ENCODE data around the gene KLF7.
A peak's percentile ranks its signal among the peaks of the same experiment; 100 is the strongest.

The KLF7 gene
- total RNA-seq, result 84.8 to 86.3 reads per million in 2 donors

DNA sequence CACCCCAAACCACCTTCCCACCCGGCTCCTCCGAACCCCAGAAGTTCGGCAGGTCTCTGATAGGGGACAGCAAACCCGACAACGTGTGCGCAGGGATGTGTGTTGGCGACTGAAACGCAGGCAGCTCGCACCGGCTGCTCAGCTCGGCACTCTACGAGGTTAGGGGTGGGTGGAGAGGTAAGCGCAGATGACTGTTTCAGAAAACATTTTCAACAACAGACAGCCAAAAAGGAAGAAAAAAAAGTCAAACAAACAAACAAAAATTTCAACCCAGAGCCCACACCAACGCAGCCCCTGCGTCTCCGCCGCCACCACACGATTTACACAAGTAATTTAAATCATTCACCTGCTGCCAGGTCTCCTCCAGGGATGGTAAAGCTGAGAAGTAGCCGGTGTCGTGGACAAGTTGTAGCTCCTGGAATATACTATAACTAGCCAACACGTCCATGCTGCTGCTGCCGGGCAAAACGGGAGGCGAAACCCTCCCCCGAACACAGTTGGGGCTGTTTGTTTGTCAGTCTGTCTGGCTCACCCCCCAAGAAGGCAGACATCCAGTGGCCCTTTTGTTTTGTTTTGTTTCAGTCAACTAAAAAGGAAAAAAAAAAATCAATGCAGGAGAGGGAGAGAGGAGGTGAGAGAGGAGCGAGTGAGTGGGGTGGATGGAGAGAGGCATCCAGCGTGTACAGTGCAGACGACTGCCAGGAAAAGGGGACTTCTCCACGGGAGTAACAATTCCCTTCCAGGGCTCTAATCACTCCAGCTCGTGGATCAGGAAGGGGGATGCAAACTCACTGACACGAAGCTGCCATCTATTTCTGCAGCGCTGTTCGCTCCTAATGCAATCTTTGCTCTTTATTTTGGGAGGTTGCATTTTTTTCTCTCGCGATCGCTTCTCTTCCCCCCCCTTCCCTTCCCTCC, at the start of gene KLF7:
TSS of gene KLF7 (minus strand) at position 828 of the 918 bp plus-strand sequence. CDS start at position 448, 380 bp downstream.
- peak in 4 of 5 experiments; percentile 16 to 86 (median 42) for DNase-seq

DNA sequence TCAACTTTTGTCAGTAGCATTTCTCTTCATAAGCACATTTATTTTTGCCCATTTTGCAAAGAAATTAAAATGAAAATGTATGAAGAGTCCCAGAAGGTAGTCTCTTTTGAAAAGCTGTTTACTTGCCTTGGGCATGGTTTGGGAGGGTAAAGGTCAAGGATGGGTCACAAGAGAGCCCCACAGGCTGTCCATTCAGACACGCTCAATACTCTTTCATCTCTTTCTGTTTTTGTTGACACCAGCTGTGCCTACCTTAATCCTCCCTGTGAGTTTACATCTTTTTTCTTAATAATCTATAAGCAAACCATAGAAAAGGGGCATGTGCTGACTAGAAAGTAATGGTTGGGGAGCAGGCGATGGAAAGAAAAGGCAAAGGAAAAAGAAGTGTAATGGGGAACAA, 49.6 kb upstream of the KLF7 start:
- DNase-seq, result no peak

DNA sequence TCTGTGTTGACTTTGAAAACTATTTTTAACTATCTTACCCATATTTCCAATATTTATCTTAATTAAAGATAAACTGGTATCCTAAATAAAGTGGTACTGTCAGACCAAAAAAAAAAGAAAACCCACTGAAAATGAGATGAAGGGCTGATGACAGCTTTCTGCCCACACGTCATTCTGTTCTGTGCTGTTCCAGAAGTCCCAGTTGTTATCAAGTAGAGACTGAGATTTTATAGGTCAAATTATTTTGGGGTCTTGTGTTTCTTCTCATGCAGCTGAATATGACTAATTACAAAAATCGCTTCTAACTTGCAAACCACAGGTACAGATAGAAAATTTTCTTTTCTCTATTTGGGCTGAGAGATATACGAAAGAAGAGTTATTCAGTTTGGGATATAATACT, 48.7 kb upstream of the KLF7 start:
- peak in 1 of 5 experiments; percentile 27 for DNase-seq

DNA sequence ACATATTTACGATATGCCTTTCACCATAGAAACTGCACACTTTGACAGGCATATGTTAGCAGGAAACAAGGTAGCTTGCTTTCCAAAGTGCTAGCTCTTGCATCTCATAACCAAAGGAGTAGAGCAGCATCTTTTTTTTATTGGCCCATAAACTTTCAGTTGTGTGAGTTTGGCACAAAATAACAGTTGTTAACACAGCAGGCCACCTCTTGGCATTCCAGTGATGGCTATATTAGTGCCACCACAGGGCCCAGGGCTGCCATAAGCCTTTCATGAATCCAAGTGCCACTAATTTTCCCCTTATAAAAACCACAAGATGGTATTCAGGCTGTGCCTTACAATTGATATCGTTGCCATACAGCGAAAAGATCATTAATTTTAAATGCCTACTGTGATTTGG, 40.3 kb upstream of the KLF7 start:
- no peak for DNase-seq

DNA sequence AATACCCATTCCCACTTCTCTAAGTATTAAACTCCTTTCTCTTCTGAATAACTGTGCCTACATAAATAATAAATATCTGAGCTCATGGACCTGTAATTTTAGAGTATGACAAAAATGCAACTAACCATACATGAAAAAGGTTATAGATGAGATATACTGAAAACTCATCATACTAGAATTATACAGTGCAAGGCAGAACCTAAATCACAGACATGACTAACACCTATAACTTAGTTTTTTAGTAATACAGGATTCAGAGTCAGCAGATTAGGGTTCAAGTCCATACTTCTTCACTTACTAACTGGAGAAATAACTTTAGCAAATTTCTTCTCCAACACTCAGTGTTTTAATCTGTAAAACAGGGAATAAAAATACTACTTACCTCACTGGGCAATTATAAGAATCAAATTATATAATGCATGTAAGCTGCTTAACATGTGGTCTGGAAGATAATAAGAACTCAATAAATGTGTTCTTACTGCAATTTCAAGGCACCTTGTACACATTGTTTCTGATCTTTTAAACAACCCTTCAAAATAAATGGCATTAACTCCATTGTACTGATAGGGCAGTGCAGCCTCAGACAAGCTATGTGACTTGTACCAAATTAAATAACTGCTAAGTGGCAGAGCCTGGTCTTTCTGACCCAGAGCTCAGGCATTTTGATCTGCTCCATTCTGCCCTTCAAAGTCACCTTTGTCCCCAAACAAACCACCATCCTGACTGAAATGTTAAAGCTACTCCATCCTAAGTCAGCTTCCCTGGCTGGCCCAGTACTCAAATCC, 39.6 kb upstream of the KLF7 start:
- DNase-seq, result no peak

DNA sequence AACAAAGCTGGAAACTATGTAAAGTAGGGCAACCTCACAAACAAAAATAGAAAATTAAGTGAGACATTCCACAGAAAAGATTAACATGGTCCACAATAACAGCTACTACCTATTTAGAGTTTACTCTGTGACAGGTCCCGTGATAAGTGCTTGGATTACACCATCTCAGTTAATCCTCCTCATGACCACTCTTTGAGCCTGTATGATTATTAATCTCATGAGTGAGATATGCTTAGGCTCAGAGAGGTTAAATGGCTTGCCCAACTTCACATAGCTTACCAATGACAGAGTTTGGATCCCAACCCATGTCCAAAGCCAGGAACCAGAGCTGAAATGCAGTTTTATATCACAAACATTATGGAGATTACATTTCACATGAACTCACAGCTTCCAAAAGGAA, 37.3 kb upstream of the KLF7 start:
- DNase-seq, result no peak

DNA sequence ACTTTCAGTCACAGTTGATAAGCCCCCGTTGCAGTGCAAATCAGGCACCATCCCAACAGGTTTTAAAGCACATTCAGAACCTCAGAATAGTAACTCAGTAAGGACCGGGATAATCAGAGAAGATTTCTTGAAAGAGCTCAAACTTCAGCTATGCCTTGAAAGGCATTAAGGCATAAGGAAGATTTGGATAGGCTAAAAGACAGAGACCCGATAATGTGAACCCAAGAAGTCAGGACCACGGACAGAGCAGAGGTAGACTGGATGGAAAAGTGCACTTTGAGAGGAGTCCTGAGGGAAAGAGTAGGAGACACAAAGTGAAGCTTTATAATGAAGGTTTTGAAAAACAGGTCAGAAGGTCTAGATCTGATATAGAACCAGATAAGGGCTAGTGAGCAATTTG, 36.9 kb upstream of the KLF7 start:
- DNase-seq, result no peak

DNA sequence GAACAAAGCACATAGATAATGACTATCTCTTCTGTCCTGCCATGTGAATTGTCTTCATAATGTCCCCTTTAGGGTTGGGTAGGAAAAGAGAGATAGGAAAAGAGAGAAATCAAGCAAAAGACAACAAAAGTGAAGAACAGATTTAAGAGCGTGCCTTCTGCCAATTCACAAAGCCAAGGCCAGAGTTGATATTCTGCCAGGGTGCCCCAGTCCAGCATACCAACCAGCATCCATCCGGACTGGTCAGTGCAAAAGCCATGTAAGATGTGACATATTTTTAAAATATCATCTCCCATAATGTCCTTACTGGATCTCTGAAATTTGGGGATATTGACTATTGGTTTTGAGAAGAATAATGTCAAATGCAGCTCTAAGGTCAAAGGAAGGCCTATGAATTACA, 35.7 kb upstream of the KLF7 start:
- no peak for DNase-seq

DNA sequence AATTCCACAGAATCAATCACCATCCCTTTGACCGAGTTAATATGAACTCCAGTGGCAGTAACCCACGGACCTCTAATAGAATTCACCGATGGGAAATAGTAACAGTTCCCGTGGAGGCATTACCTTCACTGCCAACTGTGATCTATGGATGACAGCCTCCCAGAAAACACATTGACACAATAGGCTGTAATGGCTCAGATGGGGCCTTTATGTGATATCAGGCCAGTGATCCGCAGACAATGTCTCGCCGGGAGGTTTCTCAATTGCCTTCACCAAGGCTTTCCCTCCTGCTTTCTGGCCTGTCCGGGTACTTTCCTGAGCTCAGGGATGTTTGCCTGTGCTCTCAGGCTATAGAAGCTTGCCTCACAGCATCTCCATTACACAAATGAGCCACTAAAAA, 34.4 kb upstream of the KLF7 start:
- DNase-seq, result no peak

DNA sequence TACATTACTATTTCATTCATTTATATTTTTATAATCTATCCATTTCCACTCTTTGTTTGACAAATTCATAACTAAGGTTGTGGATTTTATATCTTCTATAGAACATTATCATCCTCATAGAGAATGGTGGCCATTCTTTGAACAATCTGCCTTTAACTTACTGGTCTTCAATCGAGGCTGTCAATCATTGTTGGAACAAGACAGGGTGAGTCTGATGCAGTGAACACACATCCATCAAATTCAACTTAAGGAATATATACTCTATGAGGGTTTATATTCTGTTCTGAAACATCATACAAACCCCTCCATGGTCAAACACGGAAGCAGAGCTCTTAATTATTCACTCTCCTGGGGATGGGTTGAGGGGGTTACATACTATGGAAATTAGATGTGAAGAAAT, 28.3 kb upstream of the KLF7 start:
- DNase-seq, result no peak

DNA sequence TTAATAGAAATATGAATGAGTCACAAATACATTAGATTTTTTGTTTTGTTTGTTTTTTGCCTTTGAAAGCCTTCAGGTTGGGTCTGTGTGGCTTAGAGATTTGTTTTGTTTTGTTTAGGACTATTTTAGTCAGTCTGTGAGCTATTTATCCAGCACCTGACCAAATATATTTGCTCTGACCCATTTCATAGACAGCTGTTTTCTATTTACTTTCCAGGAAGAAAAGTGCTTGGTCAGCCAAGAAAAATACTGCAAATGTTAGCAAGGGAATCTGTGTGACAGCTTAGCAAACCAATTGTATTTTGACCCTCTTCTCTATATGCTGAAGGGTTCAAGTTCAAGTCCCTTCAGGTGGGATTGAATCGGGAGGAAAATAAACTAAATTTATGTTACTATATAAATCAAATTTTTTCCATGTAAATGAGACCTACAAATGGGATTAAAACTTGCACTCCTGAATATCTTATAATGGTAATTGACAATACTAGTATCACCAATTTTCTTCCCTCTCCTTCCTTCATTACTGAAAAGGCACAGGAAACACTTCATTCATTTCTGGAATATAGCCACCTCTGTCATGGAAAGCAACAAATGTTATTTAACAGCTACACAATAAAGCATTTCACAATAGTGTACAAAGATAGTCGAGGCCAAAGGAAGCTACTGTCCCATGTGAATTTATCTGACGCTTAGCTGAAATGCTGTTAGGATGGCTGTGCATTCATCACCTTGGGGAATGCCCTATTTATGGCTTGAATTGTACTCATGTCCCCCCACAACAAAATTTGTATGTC, 23.1 kb upstream of the KLF7 start:
- no peak for DNase-seq

DNA sequence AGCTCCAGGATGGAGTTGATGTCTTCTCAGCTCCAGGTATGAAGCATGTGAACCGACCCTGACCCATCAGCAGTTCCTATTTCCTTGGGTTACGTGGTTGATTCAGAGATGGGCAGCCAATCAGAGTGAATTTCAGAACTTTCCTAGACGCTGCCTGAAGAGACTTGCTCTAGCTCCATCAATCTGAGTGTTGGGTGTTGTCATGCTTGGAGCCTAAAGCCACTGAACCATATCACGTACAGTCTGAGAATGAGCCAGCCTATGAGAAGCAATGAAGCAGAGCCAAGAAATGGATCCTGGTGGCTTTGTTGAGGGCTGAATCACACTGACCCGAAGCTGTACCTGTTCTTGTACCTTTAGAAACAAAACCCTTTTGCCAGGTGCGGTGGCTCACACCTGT, 19.6 kb upstream of the KLF7 start:
- no peak for DNase-seq

DNA sequence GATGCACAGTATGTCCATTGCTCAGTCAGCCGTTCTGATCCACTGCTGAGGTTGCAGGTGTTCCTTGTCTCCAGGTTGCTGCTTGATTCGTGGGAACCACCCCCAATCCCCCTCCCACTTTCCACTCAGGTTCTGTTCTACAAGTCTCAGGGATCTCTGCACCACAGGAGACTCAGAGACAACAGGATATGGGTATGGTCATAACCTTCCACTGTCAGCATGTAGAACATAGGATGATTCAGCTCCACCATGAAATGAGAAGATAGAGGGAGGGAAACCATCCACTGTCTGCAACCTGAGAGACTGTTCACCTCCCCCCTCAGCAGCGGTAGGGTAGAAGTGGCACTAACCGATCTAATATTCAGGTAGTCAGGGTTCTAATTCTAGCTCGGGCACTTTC, 19.0 kb upstream of the KLF7 start:
- DNase-seq, result no peak

DNA sequence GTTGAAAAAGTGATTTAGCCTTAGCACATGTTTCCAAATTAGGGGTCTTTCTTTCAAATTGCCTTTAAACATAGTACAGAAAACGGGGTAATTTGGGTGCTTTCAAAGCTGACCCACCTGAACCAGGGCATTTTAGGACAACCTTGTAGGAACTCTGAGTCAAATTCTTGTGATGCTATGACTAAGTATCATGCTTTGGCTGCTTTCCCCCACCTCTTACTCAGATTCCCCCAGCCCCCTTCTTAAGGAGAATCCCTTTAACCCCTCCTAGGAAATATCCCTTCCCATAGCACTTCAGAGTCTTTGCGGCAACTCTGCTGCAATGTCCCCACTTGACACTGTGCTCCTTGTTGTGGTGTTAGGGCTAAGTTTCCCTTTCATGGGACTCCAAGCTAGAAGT, 18.6 kb upstream of the KLF7 start:
- no peak for DNase-seq

DNA sequence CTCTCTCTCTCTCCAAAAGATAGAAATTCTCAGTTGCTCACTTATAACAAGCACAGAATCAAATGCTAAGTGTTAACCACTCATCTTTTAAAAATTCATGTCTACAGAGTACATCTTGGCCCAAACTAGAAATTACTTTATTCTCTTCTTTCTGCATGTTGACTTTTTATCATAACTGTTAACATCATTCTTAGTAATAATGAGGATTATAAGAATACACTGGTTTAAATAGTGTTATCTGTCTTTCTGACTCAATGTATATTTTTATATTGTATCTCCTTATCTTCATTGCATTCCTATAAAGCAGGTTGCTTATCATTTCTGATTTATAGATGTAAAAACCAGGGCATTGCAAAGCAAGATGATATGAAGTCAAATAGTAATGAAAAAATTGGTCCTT, 17.8 kb upstream of the KLF7 start:
- no peak for DNase-seq

DNA sequence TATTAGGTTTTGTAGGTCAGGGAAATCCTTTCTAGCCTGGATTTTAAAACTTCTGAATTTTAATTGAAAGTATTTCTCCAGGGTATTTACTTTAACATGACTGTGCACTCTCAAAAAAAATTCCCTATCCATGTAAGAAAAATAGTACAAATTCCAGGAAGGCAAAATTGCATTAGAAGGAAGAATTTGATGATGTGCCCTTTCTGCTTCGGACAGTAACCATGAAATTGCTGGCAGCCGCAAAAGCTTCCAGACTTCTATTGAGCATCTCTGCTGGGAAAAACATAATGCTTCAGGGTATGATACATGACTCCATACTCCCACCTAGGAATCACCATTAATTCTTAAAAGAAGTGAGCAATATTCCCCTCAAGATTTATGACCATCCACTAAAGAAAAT, 17.2 kb upstream of the KLF7 start:
- DNase-seq, result no peak

DNA sequence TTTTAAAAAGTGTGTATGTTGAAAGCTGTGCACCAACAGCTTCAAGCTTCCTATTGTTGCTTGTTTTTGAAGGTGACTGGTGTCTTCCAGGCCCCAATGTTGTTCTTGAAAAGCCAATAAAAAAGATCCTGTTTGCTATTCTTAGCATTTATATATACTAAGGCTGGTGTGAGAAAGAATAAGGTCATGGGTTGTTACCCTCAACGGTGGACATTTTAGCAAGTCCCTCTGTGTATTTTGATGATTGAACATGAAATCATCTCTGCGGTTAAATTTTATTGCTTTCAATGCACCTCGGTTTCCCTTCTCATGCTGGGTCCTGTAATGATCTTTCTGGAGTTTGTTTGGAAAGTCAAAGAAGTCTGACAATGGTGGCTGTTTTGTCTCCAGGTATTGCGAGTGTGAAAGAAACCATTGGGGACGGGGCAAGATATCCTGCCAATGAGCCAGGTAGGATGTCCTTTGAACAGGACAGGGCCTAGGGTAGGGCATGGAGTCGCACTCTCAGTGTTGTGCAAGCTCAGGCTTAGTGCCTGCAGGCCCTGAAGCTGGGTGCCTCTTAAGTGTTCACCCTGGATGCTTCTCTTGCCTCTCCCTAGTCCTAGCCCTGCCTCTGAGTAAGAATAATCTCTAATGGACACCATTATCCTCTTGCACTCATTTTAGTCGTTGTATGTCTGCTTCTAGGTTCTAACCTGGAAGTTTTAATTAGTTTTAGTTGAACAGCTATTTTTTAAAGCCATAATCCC, 16.0 kb upstream of the KLF7 start:
- DNase-seq, result no peak

DNA sequence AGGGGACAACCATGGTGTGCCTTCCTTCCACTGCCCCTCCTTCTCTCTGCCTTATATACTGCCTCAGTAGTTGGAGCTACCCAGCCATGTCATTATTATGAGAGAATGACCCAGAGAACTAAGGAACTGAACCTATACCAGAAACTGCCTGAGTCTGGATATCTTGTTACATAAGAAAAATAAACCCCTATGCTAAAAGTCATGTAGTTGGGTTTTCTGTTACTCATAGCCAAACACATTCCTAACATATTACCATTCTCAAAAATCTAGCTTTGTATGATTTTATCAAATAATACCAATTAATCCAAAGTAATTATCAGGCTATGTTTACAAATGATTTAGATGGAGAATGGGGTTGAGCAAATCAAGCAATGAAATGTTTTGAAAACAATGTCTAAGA, 15.0 kb upstream of the KLF7 start:
- DNase-seq, result no peak

DNA sequence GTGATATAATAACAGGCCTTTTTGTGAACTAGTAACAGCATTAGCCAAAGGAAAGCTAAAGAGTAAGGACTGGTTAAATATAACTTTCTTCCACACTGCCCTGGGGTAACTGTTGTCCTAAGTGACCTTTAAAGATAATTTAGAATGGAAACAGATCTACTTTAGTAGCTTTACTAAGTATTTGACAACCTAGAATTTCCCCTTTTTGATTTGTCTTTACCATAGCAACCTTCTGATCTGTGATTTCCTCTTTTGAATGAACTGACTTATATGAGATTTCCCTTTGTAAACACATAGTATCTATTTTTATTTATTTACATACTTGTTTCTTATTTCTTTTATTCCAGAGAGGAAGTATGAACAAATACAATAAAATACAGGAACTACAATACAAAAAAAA, 10.5 kb upstream of the KLF7 start:
- DNase-seq, result no peak

DNA sequence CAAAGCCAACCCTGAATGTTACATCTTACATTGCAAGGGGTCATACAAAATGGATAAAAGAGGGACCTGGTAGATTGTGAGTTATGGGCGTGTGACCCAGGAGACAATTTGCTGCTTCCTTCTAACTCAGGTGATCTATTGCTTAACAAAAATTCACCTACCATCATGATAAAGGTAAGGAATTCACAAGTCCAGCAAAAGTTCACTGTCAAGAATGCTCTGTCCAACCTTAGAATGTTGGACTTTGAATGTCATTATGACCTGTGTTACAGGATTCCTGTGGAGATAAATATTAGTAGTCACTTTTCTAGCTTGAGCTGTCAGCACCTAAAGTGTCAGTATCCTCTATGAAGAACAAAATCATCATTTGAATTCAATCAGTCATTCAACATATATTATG, 7.9 kb upstream of the KLF7 start:
- DNase-seq, result no peak

DNA sequence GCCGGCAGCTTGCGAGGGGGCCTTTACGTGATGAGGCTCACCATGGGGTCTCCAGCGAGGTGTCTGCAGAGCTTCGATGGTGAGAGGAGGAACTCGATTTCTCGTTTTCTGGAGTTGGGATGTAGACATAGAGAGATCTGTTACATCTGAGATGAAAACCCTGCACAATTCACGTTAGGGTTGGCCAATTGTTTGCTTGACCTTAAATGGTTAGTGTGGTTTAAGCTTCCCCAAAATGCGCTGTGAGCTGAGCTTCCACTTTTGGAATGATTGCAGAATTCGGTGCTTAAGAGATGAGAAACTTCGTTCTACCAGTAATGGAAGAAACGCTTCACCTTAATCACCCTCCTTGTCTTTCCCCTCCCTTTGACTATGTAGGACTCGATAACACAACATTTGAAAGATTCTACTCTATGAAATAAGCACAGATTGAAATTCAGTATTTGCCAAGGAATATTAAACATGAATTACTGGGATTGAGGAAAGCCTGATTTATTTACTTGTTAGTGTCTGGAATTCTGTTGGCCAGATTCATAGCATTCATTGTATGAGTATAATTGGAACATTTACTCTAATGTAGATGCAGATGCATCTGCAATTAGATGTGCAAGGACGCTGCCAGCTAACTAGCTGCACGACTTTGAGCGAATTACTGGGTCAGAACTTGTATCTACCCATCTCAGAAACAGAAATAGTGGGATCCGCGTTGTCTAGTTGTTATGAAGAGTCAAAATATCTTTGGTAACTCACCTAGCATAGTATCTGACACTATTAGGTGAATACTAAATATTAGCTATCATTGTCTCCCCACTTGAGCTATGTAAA, 1.6 kb upstream of the KLF7 start:
- no peak for DNase-seq

All from T-helper 2 cell (primary cell).